HK-2 (cell line): ENCODE results near the gene CYP4F3.
"Not testable (repeated sequence)": the region's sequence is repeated elsewhere in the genome, so short reads cannot be mapped to it uniquely, and the experiment has no call there.

Experiments used
- DNase-seq: peaks from one replicate; pipeline ENCODE4 v3.0.0-alpha.2; 2018; ENCODE audit not compliant: unreplicated experiment

The CYP4F3 gene

GRCh38 chr19:15666883-15667282 lies 26.2 kb downstream of the CYP4F3 start:
- DNase-seq = no peak

GRCh38 chr19:15669440-15669839 lies 28.7 kb downstream of the CYP4F3 start:
- no peak for DNase-seq

GRCh38 chr19:15669891-15670290 lies 29.2 kb downstream of the CYP4F3 start:
- no peak for DNase-seq

GRCh38 chr19:15671237-15671821 lies 30.6 kb downstream of the CYP4F3 start:
- DNase-seq = no peak

- DNase-seq = no peak
Measured at GRCh38 chr19:15671891-15672579, 31.3 kb downstream of the CYP4F3 start.

- peak; percentile 3 for DNase-seq
Measured at GRCh38 chr19:15672580-15673175, 32.0 kb downstream of the CYP4F3 start, which contains the start of gene CYP4F12. Gene CYP4F12, plus strand, starts transcription at chr19:15673087. Its CDS starts 443 bp downstream, at chr19:15673530.

- DNase-seq = no peak
Measured at GRCh38 chr19:15673176-15673654, 32.5 kb downstream of the CYP4F3 start.

- DNase-seq = no peak
Measured at GRCh38 chr19:15675560-15675959, 34.9 kb downstream of the CYP4F3 start.

- no peak for DNase-seq
Measured at GRCh38 chr19:15679089-15679488, 38.4 kb downstream of the CYP4F3 start.

- not testable (repeated sequence) for DNase-seq
Measured at GRCh38 chr19:15679865-15680264, 39.2 kb downstream of the CYP4F3 start.

GRCh38 chr19:15680478-15681322 lies 40.0 kb downstream of the CYP4F3 start:
- no peak for DNase-seq

GRCh38 chr19:15683411-15683810 lies 42.7 kb downstream of the CYP4F3 start:
- no peak for DNase-seq

GRCh38 chr19:15684828-15685227 lies 44.1 kb downstream of the CYP4F3 start:
- peak; percentile 11 for DNase-seq

- no peak for DNase-seq
Measured at GRCh38 chr19:15696654-15697194, 56.0 kb downstream of the CYP4F3 start.

- no peak for DNase-seq
Measured at GRCh38 chr19:15701757-15702533, 61.2 kb downstream of the CYP4F3 start.

- DNase-seq = no peak
Measured at GRCh38 chr19:15702534-15702930, 61.8 kb downstream of the CYP4F3 start.
